K562 (cell line): Measurements from ENCODE around the gene SHB. TPM values are rescaled to one million over a fixed set of nuclear protein-coding genes. Genes with fewer than 3 reads are reported as not detected.

ENCODE experiments used
- ADNP ChIP-seq: fragments of 200-800 bp; sonication (Bioruptor generic); IDR thresholded peaks from 2 replicates; pipeline ENCODE4 v1.6.1; 2016; ENCODE audit warnings: missing genetic modification characterization, missing compliant biosample characterization
- CBX5 ChIP-seq: IDR thresholded peaks from 2 replicates; pipeline ENCODE4 v1.6.1; 2014; ENCODE audit warnings: low read depth, borderline replicate concordance
- GABPB1 ChIP-seq: sonication (generic); formaldehyde crosslinking; IDR thresholded peaks from 2 replicates; pipeline ENCODE4 v1.8.0; 2022; ENCODE audit warnings: mild to moderate bottlenecking, missing genetic modification reagents
- KLF1 ChIP-seq: fragments of 450-650 bp; IDR thresholded peaks from 2 replicates; pipeline ENCODE4 v1.6.1; 2016; ENCODE audit warnings: missing genetic modification characterization, missing compliant biosample characterization
- MTF1 ChIP-seq: fragments of 250-450 bp; sonication (Bioruptor Pico); IDR thresholded peaks from 2 replicates; pipeline ENCODE4 v1.9.0; 2021; ENCODE audit warnings: moderate library complexity, mild to moderate bottlenecking, inconsistent platforms, borderline replicate concordance
- POLR2B ChIP-seq: fragments of 450-650 bp; IDR thresholded peaks from 2 replicates; pipeline ENCODE4 v1.6.1; 2018; ENCODE audit warnings: low read depth; ENCODE audit not compliant: partially characterized antibody
- RCOR1 ChIP-seq, 2 experiments: IDR thresholded peaks; 2 replicates each; pipeline ENCODE4 v1.6.1; 2012; ENCODE audit warnings: low read depth in 2 of 2, low read length in 2 of 2, borderline replicate concordance in 1 of 2, improper control_type of control experiment in 1 of 2
- SOX6 ChIP-seq: fragments of 450-650 bp; IDR thresholded peaks from 2 replicates; pipeline ENCODE4 v1.6.1; 2014; ENCODE audit warnings: mild to moderate bottlenecking
- TCFL5 ChIP-seq: fragments of 250-450 bp; sonication (Bioruptor Pico); conservative IDR thresholded peaks from 2 replicates; pipeline ENCODE4 v1.6.1; 2021; ENCODE audit warnings: mild to moderate bottlenecking, moderate library complexity, matching md5 sums
- TGIF2 ChIP-seq: sonication (generic); formaldehyde crosslinking; IDR thresholded peaks from 2 replicates; pipeline ENCODE4 v1.8.1; 2022; ENCODE audit warnings: mild to moderate bottlenecking, missing genetic modification reagents, moderate library complexity
- ZBTB1 ChIP-seq: sonication (generic); formaldehyde crosslinking; IDR thresholded peaks from 2 replicates; pipeline ENCODE4 v1.8.1; 2023; ENCODE audit warnings: missing genetic modification reagents, low read depth, mild to moderate bottlenecking, borderline replicate concordance
- ZBTB9 ChIP-seq: fragments of 450-650 bp; formaldehyde crosslinking; IDR thresholded peaks from 2 replicates; pipeline ENCODE4 v1.4.0; 2020; ENCODE audit warnings: mild to moderate bottlenecking, moderate library complexity
- ZNF3 ChIP-seq: fragments of 250-450 bp; sonication (Bioruptor Pico); IDR thresholded peaks from 2 replicates; pipeline ENCODE4 v1.5.0; 2021; ENCODE audit warnings: mild to moderate bottlenecking, moderate library complexity
- ZNF354B ChIP-seq: fragments of 250-450 bp; sonication (Bioruptor Pico); IDR thresholded peaks from 2 replicates; pipeline ENCODE4 v1.4.0; 2020
- ZNF398 ChIP-seq: fragments of 250-450 bp; sonication (Bioruptor Pico); IDR thresholded peaks from 2 replicates; pipeline ENCODE4 v1.8.0; 2021; ENCODE audit warnings: moderate library complexity, mild to moderate bottlenecking, inconsistent platforms
- ZNF518B ChIP-seq: fragments of 250-450 bp; sonication (Bioruptor Pico); IDR thresholded peaks from 2 replicates; pipeline ENCODE4 v1.5.0; 2021; ENCODE audit warnings: mild to moderate bottlenecking, moderate library complexity
- ZNF76 ChIP-seq: fragments of 250-450 bp; sonication (Bioruptor Pico); IDR thresholded peaks from 2 replicates; pipeline ENCODE4 v1.4.0; 2020; ENCODE audit warnings: mild to moderate bottlenecking, moderate library complexity, borderline replicate concordance
- ZNF780A ChIP-seq: fragments of 250-450 bp; sonication (Bioruptor Pico); IDR thresholded peaks from 2 replicates; pipeline ENCODE4 v1.5.0; 2021; ENCODE audit warnings: mild to moderate bottlenecking
- ZNF785 ChIP-seq: fragments of 250-450 bp; sonication (Bioruptor Pico); IDR thresholded peaks from 2 replicates; pipeline ENCODE4 v1.4.0; 2020; ENCODE audit warnings: mild to moderate bottlenecking
- ZNF79 ChIP-seq: fragments of 250-450 bp; sonication (Bioruptor Pico); IDR thresholded peaks from 2 replicates; pipeline ENCODE4 v1.4.0; 2020; ENCODE audit warnings: low read depth, mild to moderate bottlenecking, moderate library complexity
- polyA plus RNA-seq, 8 experiments: library from polyadenylated mRNA; depleted of rRNA in 4 of 8; stranded (reverse) in 5 of 8; unstranded in 3 of 8; fragments of >200 nt; fragmentation: Nextera tagmentation in 2 of 8; fragmentation: Illumina TruSeq in 1 of 8; extraction: Ambion mirVana in 2 of 8; extraction: Trizol in 1 of 8; gene quantifications; 2 replicates each; pipeline versions ENCODE4 v1.2.1 to v1.2.3, GENCODE V29; 2011 to 2014; ENCODE audit warnings: inconsistent platforms in 1 of 8, missing spikeins in 1 of 8
- total RNA-seq, 7 experiments: library from RNA; depleted of rRNA in 6 of 7; stranded (reverse); fragments of >200 nt in 6 of 7; fragmentation: Illumina TruSeq in 2 of 7; extraction: Trizol in 2 of 7; gene quantifications; 2 replicates each; pipeline versions ENCODE4 v1.2.1 to v1.2.3, GENCODE V29; 2011 to 2021; ENCODE audit warnings: low replicate concordance in 1 of 7

Gene SHB
- total and polyA plus RNA-seq, 9 of the 15 experiments (the other 6 are each of a cell fraction or from before 2014, with no cell fraction given) = 0.78 to 16.0 (median 5.3) TPM

- TF ChIP-seq ZNF518B (CRISPR knock-in tag) (no peak), GABPB1 (CRISPR knock-in tag) (0 out of 2 replicates have a peak, but pooled peaks have one; percentile 26), TCFL5 (no peak), POLR2B (no peak), ZNF79 (CRISPR knock-in tag) (no peak), CBX5 (no peak), ZNF3 (no peak), SOX6 (no peak), ADNP (tag) (no peak), ZNF398 (CRISPR knock-in tag) (no peak), RCOR1 (IDR thresholded peaks at IDR 0.05; ENCODE audit: borderline replicate concordance in 1 of 2, low read depth in 2 of 2, low read length in 2 of 2) (peak in 1 of 2 experiments; percentile 47; a peak in 1 of 4 replicates), ZBTB1 (no peak), TGIF2 (no peak), ZNF354B (CRISPR knock-in tag) (no peak), MTF1 (no peak), ZNF76 (CRISPR knock-in tag) (no peak), KLF1 (tag) (no peak), ZNF785 (no peak), ZBTB9 (CRISPR knock-in tag) (no peak), ZNF780A (CRISPR knock-in tag) (no peak)
Observed at GRCh38 chr9:38088006-38088925, 19.2 kb upstream of the SHB start (continued).
